Endodermal cell (in vitro differentiated cells): ENCODE results near the gene ARL14EPL. TPM values are rescaled to one million over a fixed set of nuclear protein-coding genes. Genes with fewer than 3 reads are reported as not detected.

Experiments
- DNase-seq: peaks from one replicate; pipeline ENCODE4 v3.0.0-alpha.2; 2017
- H3K27ac ChIP-seq: 2 replicates; pipeline ENCODE4 v1.5.1; 2013; ENCODE audit warnings: mild to moderate bottlenecking, low read depth, low read length, moderate library complexity
- H3K27me3 ChIP-seq: 2 replicates; pipeline ENCODE4 v1.6.1; 2013; ENCODE audit warnings: mild to moderate bottlenecking, low read length, moderate library complexity; ENCODE audit not compliant: insufficient read depth, control insufficient read depth, poor library complexity, severe bottlenecking
- H3K36me3 ChIP-seq: 2 replicates; pipeline ENCODE4 v1.7.0; 2013; ENCODE audit warnings: mild to moderate bottlenecking, low read length, moderate library complexity; ENCODE audit not compliant: control insufficient read depth, insufficient read depth
- H3K4me1 ChIP-seq: one replicate; pipeline ENCODE4 v1.7.0; 2013; ENCODE audit warnings: low read length; ENCODE audit not compliant: control insufficient read depth, insufficient read depth
- H3K4me3 ChIP-seq: 2 replicates; pipeline ENCODE4 v1.5.1; 2013; ENCODE audit warnings: mild to moderate bottlenecking, low read length, moderate library complexity
- H3K9ac ChIP-seq: 2 replicates; pipeline ENCODE4 v1.6.1; 2013; ENCODE audit warnings: mild to moderate bottlenecking, low read length, moderate library complexity; ENCODE audit not compliant: poor library complexity, severe bottlenecking; ENCODE audit errors: extremely low read depth
- H3K9me3 ChIP-seq: 2 replicates; pipeline ENCODE4 v1.6.1; 2013; ENCODE audit warnings: mild to moderate bottlenecking, low read length, moderate library complexity; ENCODE audit not compliant: control insufficient read depth
- H3K27ac Mint-ChIP-seq: 2 replicates; pipeline ENCODE4 v1.8.0; 2020; ENCODE audit warnings: mixed read lengths
- H3K27me3 Mint-ChIP-seq: 2 replicates; pipeline ENCODE4 v1.8.0; 2021; ENCODE audit warnings: mild to moderate bottlenecking, mixed read lengths; ENCODE audit not compliant: insufficient read depth
- H3K36me3 Mint-ChIP-seq: 2 replicates; pipeline ENCODE4 v1.8.0; 2020; ENCODE audit warnings: low read depth, mixed read lengths
- H3K4me1 Mint-ChIP-seq: 2 replicates; pipeline ENCODE4 v1.8.0; 2020; ENCODE audit warnings: mixed read lengths
- H3K4me3 Mint-ChIP-seq: 2 replicates; pipeline ENCODE4 v1.8.0; 2020; ENCODE audit warnings: mild to moderate bottlenecking, moderate library complexity, mixed read lengths
- H3K9me3 Mint-ChIP-seq: 2 replicates; pipeline ENCODE4 v1.8.0; 2020; ENCODE audit warnings: mild to moderate bottlenecking, mixed read lengths
- CTCF ChIP-seq: fragments of 200-600 bp; sonication (generic); conservative IDR thresholded peaks from 2 replicates; pipeline ENCODE4 v1.5.0; 2021; ENCODE audit warnings: antibody characterized with exemption, mild to moderate bottlenecking
- WGBS, 2 experiments: methylation state at CpG; one replicate each; pipeline versions ENCODE4 v1.1.5 to v1.1.7; 2013; ENCODE audit warnings: missing lambda C conversion rate in 2 of 2, mixed read lengths in 1 of 2; ENCODE audit not compliant: insufficient coverage in 1 of 2, insufficient read length in 1 of 2; 5-methylcytosine and 5-hydroxymethylcytosine counted together
- total RNA-seq, 2 donors: library from RNA; stranded (reverse); fragmentation: NEBNext Ultra II Directional in 1 of 2; extraction: Animal tissue kit (Norgen Biotek cat#: 25700) in 1 of 2; gene quantifications; 2 replicates in 1 of 2; 3 replicates in 1 of 2; pipeline ENCODE4 v1.2.1, GENCODE V29; 2021

The ARL14EPL gene
- total RNA-seq, 2 donors from 2014 or later: not detected

GRCh38 chr5:116042375-116042774 lies 10.1 kb downstream of the ARL14EPL start:
- no peak for TF ChIP-seq CTCF
- no peak for DNase-seq
- H3K36me3 ChIP-seq: no peaks in the 10 kb centered on the region
- no peaks in the 10 kb centered on the region for H3K27me3 Mint-ChIP-seq
- H3K4me1 Mint-ChIP-seq: peaks cover 8% of the 10 kb centered on the region
- no peaks in the 10 kb centered on the region for H3K36me3 Mint-ChIP-seq
- no peak overlapping the region for H3K27ac Mint-ChIP-seq
- no peak overlapping the region for H3K4me3 Mint-ChIP-seq
- H3K4me3 ChIP-seq: no peak overlapping the region
- no peaks in the 10 kb centered on the region for H3K4me1 ChIP-seq
- H3K9me3 ChIP-seq: no peaks in the 10 kb centered on the region
- H3K9me3 Mint-ChIP-seq: no peaks in the 10 kb centered on the region
- H3K27ac ChIP-seq: no peak overlapping the region
- H3K27me3 ChIP-seq: no peaks in the 10 kb centered on the region
- no peak overlapping the region for H3K9ac ChIP-seq

GRCh38 chr5:116044073-116044472 lies 11.8 kb downstream of the ARL14EPL start:
- Histone ChIP-seq H3K27me3 (no peaks in the 10 kb centered on the region), H3K4me3 (no peak overlapping the region), H3K9ac (no peak overlapping the region), H3K4me1 (no peaks in the 10 kb centered on the region), H3K36me3 (no peaks in the 10 kb centered on the region), H3K27ac (no peak overlapping the region), H3K9me3 (no peaks in the 10 kb centered on the region)
- no peak for DNase-seq
- H3K27ac Mint-ChIP-seq: no peak overlapping the region
- H3K9me3 Mint-ChIP-seq: no peaks in the 10 kb centered on the region
- no peak overlapping the region for H3K4me3 Mint-ChIP-seq
- H3K27me3 Mint-ChIP-seq: peaks cover 2% of the 10 kb centered on the region
- WGBS, 2 experiments: 90% methylated on average over 1 of the region's 3 CpGs; no CpG with 5 or more reads in 1 of the 2 experiments
- no peaks in the 10 kb centered on the region for H3K36me3 Mint-ChIP-seq
- no peak for TF ChIP-seq CTCF
- no peaks in the 10 kb centered on the region for H3K4me1 Mint-ChIP-seq

GRCh38 chr5:116045821-116046220 lies 13.5 kb downstream of the ARL14EPL start:
- Mint-ChIP-seq H3K4me1 (no peaks in the 10 kb centered on the region), H3K9me3 (no peaks in the 10 kb centered on the region), H3K27ac (no peak overlapping the region), H3K4me3 (no peak overlapping the region), H3K36me3 (no peaks in the 10 kb centered on the region), H3K27me3 (peaks cover 2% of the 10 kb centered on the region)
- Histone ChIP-seq H3K27ac (no peak overlapping the region), H3K27me3 (no peaks in the 10 kb centered on the region), H3K9me3 (no peaks in the 10 kb centered on the region), H3K36me3 (no peaks in the 10 kb centered on the region), H3K9ac (no peak overlapping the region), H3K4me3 (no peak overlapping the region), H3K4me1 (no peaks in the 10 kb centered on the region)
- DNase-seq: no peak
- 86 to 95% methylated on average over 1 to 2 of the region's 2 CpGs for WGBS, 2 experiments
- no peak for TF ChIP-seq CTCF
